ENCODE data around the gene HLA-DOB.

Gene HLA-DOB

DNA sequence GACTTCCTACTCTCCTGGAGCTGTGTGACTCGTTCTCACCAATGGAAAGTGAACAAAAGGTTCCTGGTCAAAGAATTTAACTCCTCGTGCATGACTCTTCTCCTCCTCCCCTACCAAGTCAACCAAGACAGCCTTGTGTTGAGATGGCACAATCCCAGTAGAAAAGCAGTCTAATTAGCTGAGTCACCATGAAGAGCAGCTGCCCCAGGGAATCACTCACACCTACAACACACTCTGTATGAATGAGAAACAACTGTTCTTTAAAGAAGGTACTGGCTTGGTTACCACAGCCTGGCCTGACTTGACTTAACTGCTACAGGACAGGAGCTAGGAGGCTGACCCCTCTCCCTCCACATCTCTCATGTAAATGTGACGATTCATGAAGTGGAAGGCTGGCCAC, 2.9 kb upstream of the HLA-DOB start:
- Histone ChIP-seq H3K4me2 (ENCODE audit: low read depth, low read length) (no peak overlapping the region), H2AFZ (ENCODE audit: low read length) (no peak overlapping the region)

DNA sequence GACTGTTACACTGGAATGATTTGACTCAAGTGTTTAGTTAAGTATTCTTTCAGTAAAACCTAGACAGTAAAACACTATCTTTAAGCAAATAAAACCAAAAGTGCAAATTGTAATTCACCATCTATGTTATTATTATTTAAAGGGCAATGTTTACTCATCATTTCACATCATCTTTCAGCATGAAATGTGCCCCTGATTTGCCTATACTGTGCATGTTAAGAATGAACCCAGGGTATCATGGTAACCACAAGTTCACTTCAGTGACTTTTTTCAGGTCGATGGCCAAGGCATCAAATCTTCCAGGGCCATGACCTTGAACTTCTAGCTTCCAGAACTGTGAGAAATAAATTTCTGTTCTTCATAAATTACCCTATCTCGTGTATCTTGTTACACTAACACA, 2.1 kb upstream of the HLA-DOB start:
- no peaks in the 10 kb centered on the region for H3K36me3 ChIP-seq (replicated peaks; ENCODE audit: insufficient read depth, low read length)
- TF ChIP-seq, protein P1, sequence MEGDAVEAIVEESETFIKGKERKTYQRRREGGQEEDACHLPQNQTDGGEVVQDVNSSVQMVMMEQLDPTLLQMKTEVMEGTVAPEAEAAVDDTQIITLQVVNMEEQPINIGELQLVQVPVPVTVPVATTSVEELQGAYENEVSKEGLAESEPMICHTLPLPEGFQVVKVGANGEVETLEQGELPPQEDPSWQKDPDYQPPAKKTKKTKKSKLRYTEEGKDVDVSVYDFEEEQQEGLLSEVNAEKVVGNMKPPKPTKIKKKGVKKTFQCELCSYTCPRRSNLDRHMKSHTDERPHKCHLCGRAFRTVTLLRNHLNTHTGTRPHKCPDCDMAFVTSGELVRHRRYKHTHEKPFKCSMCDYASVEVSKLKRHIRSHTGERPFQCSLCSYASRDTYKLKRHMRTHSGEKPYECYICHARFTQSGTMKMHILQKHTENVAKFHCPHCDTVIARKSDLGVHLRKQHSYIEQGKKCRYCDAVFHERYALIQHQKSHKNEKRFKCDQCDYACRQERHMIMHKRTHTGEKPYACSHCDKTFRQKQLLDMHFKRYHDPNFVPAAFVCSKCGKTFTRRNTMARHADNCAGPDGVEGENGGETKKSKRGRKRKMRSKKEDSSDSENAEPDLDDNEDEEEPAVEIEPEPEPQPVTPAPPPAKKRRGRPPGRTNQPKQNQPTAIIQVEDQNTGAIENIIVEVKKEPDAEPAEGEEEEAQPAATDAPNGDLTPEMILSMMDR (IDR thresholded peaks at IDR 0.05; ENCODE audit: low read length) = no peak
- TF ChIP-seq EZH2phosphoT487 (IDR thresholded peaks at IDR 0.05; ENCODE audit: low read length) (no peak), EZH2 (optimal IDR thresholded peaks at IDR 0.05; ENCODE audit: low read depth, low read length) (no peak)
- no peaks in the 10 kb centered on the region for H3K9me2 ChIP-seq (replicated peaks; ENCODE audit: insufficient read depth, low read length)
- no peaks in the 10 kb centered on the region for H3K9me3 ChIP-seq (replicated peaks; ENCODE audit: insufficient read depth, low read length)
- H3K79me2 ChIP-seq (ENCODE audit: low read length) = no peaks in the 10 kb centered on the region
- H3K4me2 ChIP-seq (ENCODE audit: low read depth, low read length) = no peak overlapping the region
- no peak overlapping the region for H3K4me3 ChIP-seq (ENCODE audit: low read length)
- no peak overlapping the region for H3K27ac ChIP-seq (ENCODE audit: low read length)
- no peaks in the 10 kb centered on the region for H3K27me3 ChIP-seq (replicated peaks; ENCODE audit: insufficient read depth, low read length)
- no peak overlapping the region for H2AFZ ChIP-seq (ENCODE audit: low read length)
- no peak for DNase-seq
- no peaks in the 10 kb centered on the region for H4K20me1 ChIP-seq (ENCODE audit: insufficient read depth, low read length)
- H3K4me1 ChIP-seq (ENCODE audit: low read length) = peaks cover 26% of the 10 kb centered on the region
- H3F3A ChIP-seq (ENCODE audit: insufficient read depth, low read length) = peaks cover 17% of the 10 kb centered on the region
- no peak overlapping the region for H3K9ac ChIP-seq (ENCODE audit: low read length)

More for the DNA sequence above, 2.9 kb upstream of the HLA-DOB start:
- TF ChIP-seq EZH2 (optimal IDR thresholded peaks at IDR 0.05; ENCODE audit: low read depth, low read length) (no peak), EZH2phosphoT487 (IDR thresholded peaks at IDR 0.05; ENCODE audit: low read length) (no peak)
- TF ChIP-seq, protein P1 (IDR thresholded peaks at IDR 0.05; ENCODE audit: low read length) = no peak
- H3K4me1 ChIP-seq (ENCODE audit: low read length) = peaks cover 26% of the 10 kb centered on the region
- no peaks in the 10 kb centered on the region for H3K9me3 ChIP-seq (replicated peaks; ENCODE audit: insufficient read depth, low read length)
- no peaks in the 10 kb centered on the region for H3K36me3 ChIP-seq (replicated peaks; ENCODE audit: insufficient read depth, low read length)
- no peaks in the 10 kb centered on the region for H4K20me1 ChIP-seq (ENCODE audit: insufficient read depth, low read length)
- H3K9ac ChIP-seq (ENCODE audit: low read length) = no peak overlapping the region
- peaks cover 17% of the 10 kb centered on the region for H3F3A ChIP-seq (ENCODE audit: insufficient read depth, low read length)
- H3K27me3 ChIP-seq (replicated peaks; ENCODE audit: insufficient read depth, low read length) = no peaks in the 10 kb centered on the region
- H3K4me3 ChIP-seq (ENCODE audit: low read length) = no peak overlapping the region
- H3K79me2 ChIP-seq (ENCODE audit: low read length) = no peaks in the 10 kb centered on the region
- H3K9me2 ChIP-seq (replicated peaks; ENCODE audit: insufficient read depth, low read length) = no peaks in the 10 kb centered on the region
- no peak for DNase-seq
- no peak overlapping the region for H3K27ac ChIP-seq (ENCODE audit: low read length)

DNA sequence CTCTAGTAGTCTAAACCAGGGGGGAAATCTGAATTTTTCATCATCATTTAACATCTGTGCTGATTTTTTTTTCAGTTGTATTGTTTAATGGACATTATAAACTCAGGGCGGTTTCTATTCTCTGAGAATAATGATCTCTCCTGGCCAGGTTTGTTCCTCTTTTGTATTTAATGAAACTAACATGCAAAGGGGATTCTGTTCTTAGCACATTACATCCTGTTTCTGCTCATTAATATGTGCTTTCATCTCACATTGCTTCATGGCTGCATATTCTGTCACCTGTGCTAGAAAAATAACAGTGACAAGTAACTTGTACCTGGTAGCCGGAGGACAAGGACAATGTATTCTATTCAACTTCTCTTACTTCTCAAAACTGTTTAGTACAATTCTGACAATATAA, 806 bp downstream of the HLA-DOB start:
- H3K27ac ChIP-seq (ENCODE audit: low read length) = peak overlapping the region; percentile 76
- DNase-seq = peak; percentile 56
- TF ChIP-seq, protein P1 (IDR thresholded peaks at IDR 0.05; ENCODE audit: low read length) = no peak
- TF ChIP-seq EZH2 (optimal IDR thresholded peaks at IDR 0.05; ENCODE audit: low read depth, low read length) = no peak
- no peak for TF ChIP-seq EZH2phosphoT487 (IDR thresholded peaks at IDR 0.05; ENCODE audit: low read length)

More for the DNA sequence above, 806 bp downstream of the HLA-DOB start:
- Histone ChIP-seq H3F3A (ENCODE audit: insufficient read depth, low read length) (peaks cover 17% of the 10 kb centered on the region), H3K27me3 (replicated peaks; ENCODE audit: insufficient read depth, low read length) (no peaks in the 10 kb centered on the region), H2AFZ (ENCODE audit: low read length) (peak overlapping the region; percentile 60; the same call in 1 of the 2 replicates), H3K9me3 (replicated peaks; ENCODE audit: insufficient read depth, low read length) (no peaks in the 10 kb centered on the region), H3K9me2 (replicated peaks; ENCODE audit: insufficient read depth, low read length) (no peaks in the 10 kb centered on the region), H3K4me3 (ENCODE audit: low read length) (peak overlapping the region; percentile 44), H3K9ac (ENCODE audit: low read length) (peak overlapping the region; percentile 20; the same call in 1 of the 2 replicates), H3K4me2 (ENCODE audit: low read depth, low read length) (peak overlapping the region; percentile 85), H4K20me1 (ENCODE audit: insufficient read depth, low read length) (no peaks in the 10 kb centered on the region), H3K79me2 (ENCODE audit: low read length) (no peaks in the 10 kb centered on the region), H3K36me3 (replicated peaks; ENCODE audit: insufficient read depth, low read length) (no peaks in the 10 kb centered on the region), H3K4me1 (ENCODE audit: low read length) (peaks cover 26% of the 10 kb centered on the region)

Measured in MM.1S (cell line).